ENCODE results near the gene FBXO4.

- no peak for TF ChIP-seq CBX2 (IDR thresholded peaks at IDR 0.05; ENCODE audit: borderline replicate concordance, low read depth)
- no peak for TF ChIP-seq CTCF (IDR thresholded peaks at IDR 0.05)
- no peak for TF ChIP-seq FOSL2 (IDR thresholded peaks at IDR 0.05)
- TF ChIP-seq FOSL2 (CRISPR knock-in tag; IDR thresholded peaks at IDR 0.05): no peak; the same call in 1 of the 2 replicates
- peak; percentile 83 for TF ChIP-seq POLR2A (IDR thresholded peaks at IDR 0.05; ENCODE audit: low read length)
- no peak for TF ChIP-seq RCOR1 (IDR thresholded peaks at IDR 0.05; ENCODE audit: low read depth, low read length)
Observed at GRCh38 chr5:41903892-41904799, 20.9 kb upstream of the FBXO4 start, which contains the start of gene RIMOC1.
